Keratinocyte (primary cell): ENCODE data around the gene KIAA1755. TPM values are rescaled to one million over a fixed set of nuclear protein-coding genes. Genes with fewer than 3 reads are reported as not detected.
A peak's percentile ranks its signal among the peaks of the same experiment; 100 is the strongest.

ENCODE experiments used
- DNase-seq: peaks from one replicate; pipeline ENCODE4 v3.0.0-alpha.2; 2011; ENCODE audit warnings: low read depth, missing footprints, low spot score
- FAIRE-seq: peaks from 2 replicates; lab custom pipeline; 2011; peaks lifted over from hg19 to GRCh38; lab: Jason Lieb, UNC
- H2AFZ ChIP-seq: 2 replicates; pipeline ENCODE4 v1.6.0; 2012; ENCODE audit warnings: low read length, control low read depth, inconsistent platforms; ENCODE audit not compliant: control insufficient read depth
- H3K27ac ChIP-seq: 2 replicates; pipeline ENCODE4 v1.5.1; 2011; ENCODE audit warnings: low read length; ENCODE audit not compliant: control insufficient read depth, insufficient read depth
- H3K27me3 ChIP-seq: 3 replicates; pipeline ENCODE4 v1.6.0; 2011; ENCODE audit warnings: low read length; ENCODE audit not compliant: control insufficient read depth, insufficient read depth; ENCODE audit errors: extremely low read depth
- H3K36me3 ChIP-seq, 2 experiments: 2 replicates in 1 of 2; 3 replicates in 1 of 2; pipeline ENCODE4 v1.5.1; 2011; ENCODE audit warnings: low read length in 2 of 2, mild to moderate bottlenecking in 1 of 2; ENCODE audit not compliant: control insufficient read depth in 2 of 2, insufficient read depth in 2 of 2; ENCODE audit errors: extremely low read depth in 1 of 2
- H3K4me1 ChIP-seq: 3 replicates; pipeline ENCODE4 v1.5.1; 2011; ENCODE audit warnings: low read length; ENCODE audit not compliant: control insufficient read depth, insufficient read depth; ENCODE audit errors: extremely low read depth
- H3K4me2 ChIP-seq: 3 replicates; pipeline ENCODE4 v1.6.0; 2011; ENCODE audit warnings: low read depth, low read length; ENCODE audit not compliant: control insufficient read depth, insufficient read depth; ENCODE audit errors: extremely low read depth
- H3K4me3 ChIP-seq, 3 experiments: fragments of 200-600 bp in 1 of 3; sonication (generic) in 1 of 3; 2 replicates in 2 of 3; 3 replicates in 1 of 3; pipeline ENCODE4 v1.5.1; 2011 to 2016; ENCODE audit warnings: low read length in 3 of 3, mild to moderate bottlenecking in 3 of 3, control low read depth in 2 of 3, inconsistent platforms in 1 of 3, low read depth in 1 of 3, mixed read lengths in 1 of 3, mixed run types in 1 of 3, moderate library complexity in 1 of 3; ENCODE audit not compliant: control insufficient read depth in 2 of 3, insufficient read depth in 2 of 3; ENCODE audit errors: extremely low read depth in 1 of 3
- H3K79me2 ChIP-seq: 2 replicates; pipeline ENCODE4 v1.6.0; 2012; ENCODE audit warnings: low read length; ENCODE audit not compliant: control insufficient read depth, insufficient read depth
- H3K9ac ChIP-seq: 3 replicates; pipeline ENCODE4 v1.6.0; 2011; ENCODE audit warnings: low read length; ENCODE audit not compliant: control insufficient read depth, insufficient read depth; ENCODE audit errors: extremely low read depth
- H3K9me1 ChIP-seq: 3 replicates; pipeline ENCODE4 v1.6.0; 2011; ENCODE audit warnings: low read length; ENCODE audit not compliant: control insufficient read depth, insufficient read depth; ENCODE audit errors: extremely low read depth
- H3K9me3 ChIP-seq: 2 replicates; pipeline ENCODE4 v1.5.1; 2012; ENCODE audit warnings: low read depth, low read length; ENCODE audit not compliant: control insufficient read depth
- H4K20me1 ChIP-seq: 3 replicates; pipeline ENCODE4 v1.6.0; 2011; ENCODE audit warnings: low read length; ENCODE audit not compliant: control insufficient read depth, insufficient read depth; ENCODE audit errors: extremely low read depth
- EZH2 ChIP-seq: IDR thresholded peaks from one replicate; pipeline ENCODE4 v1.6.1; 2012; ENCODE audit warnings: inconsistent platforms, mild to moderate bottlenecking, low read length, moderate library complexity
- dilution Hi-C: fragments of 300-500 bp; cut with MboI; formaldehyde crosslinking; loops from one replicate; pipeline ENCODE4 v1.7.0; 2020; ENCODE audit warnings: low sequenced_read_pairs; ENCODE audit not compliant: extremely low pct_ligation_motif_present
- polyA plus RNA-seq, 5 experiments: library from polyadenylated mRNA; depleted of rRNA in 3 of 5; stranded (reverse) in 3 of 5; stranded (forward) in 1 of 5; unstranded in 1 of 5; fragments of >200 nt; gene quantifications; 1 replicate in 1 of 5; 2 replicates in 3 of 5; 3 replicates in 1 of 5; pipeline versions ENCODE4 v1.2.1 to v1.2.3, GENCODE V29; 2011 to 2012; ENCODE audit warnings: missing spikeins in 2 of 5, low read depth in 1 of 5, low replicate concordance in 1 of 5
- TF ChIP-seq, protein P1 (sequence below), 3 experiments: IDR thresholded peaks in 1 of 3; conservative IDR thresholded peaks in 1 of 3; optimal IDR thresholded peaks in 1 of 3; 2 replicates in 2 of 3; 3 replicates in 1 of 3; pipeline versions ENCODE3 to v1.5.1; 2011; ENCODE audit warnings: low read length in 3 of 3, mild to moderate bottlenecking in 3 of 3, moderate library complexity in 2 of 3, control low read depth in 1 of 3, inconsistent platforms in 1 of 3; ENCODE audit not compliant: insufficient read depth in 2 of 3; ENCODE audit errors: extremely low read depth in 1 of 3

KIAA1755 gene
- polyA plus RNA-seq, 1 donor (not counting 4 experiments of a cell fraction or from before 2014, with no cell fraction given), result not detected

DNA sequence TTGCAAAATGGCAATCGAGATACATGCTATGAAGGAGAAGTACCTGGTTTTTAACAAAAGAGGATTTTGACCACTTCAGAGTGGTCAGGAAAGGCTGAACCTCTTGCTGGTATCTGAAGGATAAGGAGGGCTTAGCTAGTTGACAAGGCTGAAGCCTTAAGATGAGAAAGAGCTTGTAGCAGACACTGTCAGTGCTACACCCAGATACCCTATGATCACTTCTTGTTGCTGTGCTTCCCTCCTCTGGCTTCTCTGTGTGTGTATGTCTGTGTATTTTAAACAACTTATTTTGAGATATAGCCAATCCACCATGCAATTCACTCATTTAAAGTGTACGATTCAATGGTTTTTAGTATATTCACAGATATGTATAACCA is 56.6 kb downstream of the KIAA1755 start:
- Histone ChIP-seq H4K20me1 (no peaks in the 10 kb centered on the region), H3K9me3 (no peaks in the 10 kb centered on the region), H3K9ac (no peak overlapping the region), H3K79me2 (no peaks in the 10 kb centered on the region), H3K4me3 (no peak overlapping the region), H3K4me1 (peaks cover 20% of the 10 kb centered on the region), H3K27me3 (no peaks in the 10 kb centered on the region), H2AFZ (no peak overlapping the region), H3K4me2 (no peak overlapping the region), H3K9me1 (no peaks in the 10 kb centered on the region), H3K36me3 (no peaks in the 10 kb centered on the region), H3K27ac (no peak overlapping the region)
- dilution Hi-C loops, result no loop called here
- TF ChIP-seq EZH2, result no peak
- TF ChIP-seq, protein P1, sequence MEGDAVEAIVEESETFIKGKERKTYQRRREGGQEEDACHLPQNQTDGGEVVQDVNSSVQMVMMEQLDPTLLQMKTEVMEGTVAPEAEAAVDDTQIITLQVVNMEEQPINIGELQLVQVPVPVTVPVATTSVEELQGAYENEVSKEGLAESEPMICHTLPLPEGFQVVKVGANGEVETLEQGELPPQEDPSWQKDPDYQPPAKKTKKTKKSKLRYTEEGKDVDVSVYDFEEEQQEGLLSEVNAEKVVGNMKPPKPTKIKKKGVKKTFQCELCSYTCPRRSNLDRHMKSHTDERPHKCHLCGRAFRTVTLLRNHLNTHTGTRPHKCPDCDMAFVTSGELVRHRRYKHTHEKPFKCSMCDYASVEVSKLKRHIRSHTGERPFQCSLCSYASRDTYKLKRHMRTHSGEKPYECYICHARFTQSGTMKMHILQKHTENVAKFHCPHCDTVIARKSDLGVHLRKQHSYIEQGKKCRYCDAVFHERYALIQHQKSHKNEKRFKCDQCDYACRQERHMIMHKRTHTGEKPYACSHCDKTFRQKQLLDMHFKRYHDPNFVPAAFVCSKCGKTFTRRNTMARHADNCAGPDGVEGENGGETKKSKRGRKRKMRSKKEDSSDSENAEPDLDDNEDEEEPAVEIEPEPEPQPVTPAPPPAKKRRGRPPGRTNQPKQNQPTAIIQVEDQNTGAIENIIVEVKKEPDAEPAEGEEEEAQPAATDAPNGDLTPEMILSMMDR (optimal IDR thresholded peaks at IDR 0.05 in 1 of 3, IDR thresholded peaks at IDR 0.05 in 1 of 3, conservative IDR thresholded peaks at IDR 0.05 in 1 of 3; ENCODE audit: extremely low read depth in 1 of 3, insufficient read depth in 2 of 3, low read length in 3 of 3), result no peak
- FAIRE-seq (peak; percentile 44), DNase-seq (no peak)

DNA sequence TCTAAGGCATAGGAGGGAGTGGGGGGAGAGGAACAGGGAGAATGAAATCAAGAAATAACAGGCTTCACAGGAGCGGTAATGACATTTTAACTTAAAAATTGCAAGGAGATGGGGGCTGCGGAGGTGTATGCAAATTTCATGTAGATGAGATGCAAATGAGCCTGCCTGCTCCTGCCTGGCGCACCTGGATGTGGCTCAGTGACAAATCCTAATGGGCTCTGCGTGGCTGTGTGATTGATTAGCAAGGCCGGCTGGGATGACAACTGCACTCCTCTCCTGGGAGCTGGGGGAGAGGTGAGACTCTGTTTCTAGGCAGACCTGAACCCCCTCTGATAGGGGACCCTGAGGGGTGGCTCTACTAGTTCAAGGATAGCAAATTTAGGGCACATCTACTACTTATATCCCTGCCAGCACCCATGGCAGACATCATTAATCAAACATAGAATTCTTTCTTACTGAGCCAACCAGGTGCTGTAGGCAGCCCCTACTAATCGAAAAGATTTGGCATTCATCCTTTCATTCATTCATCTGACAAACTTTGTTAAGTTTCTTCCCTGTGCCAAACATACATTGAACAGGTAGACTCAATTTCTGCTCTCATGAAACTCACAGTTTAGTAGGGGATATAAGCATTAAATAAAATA is 57.1 kb downstream of the KIAA1755 start:
- Histone ChIP-seq H2AFZ (no peak overlapping the region), H3K9ac (no peak overlapping the region), H3K36me3 (no peaks in the 10 kb centered on the region), H3K9me3 (no peaks in the 10 kb centered on the region), H3K4me2 (no peak overlapping the region), H3K27ac (no peak overlapping the region), H3K79me2 (no peaks in the 10 kb centered on the region), H3K4me1 (peaks cover 25% of the 10 kb centered on the region), H3K27me3 (no peaks in the 10 kb centered on the region), H4K20me1 (no peaks in the 10 kb centered on the region), H3K9me1 (no peaks in the 10 kb centered on the region), H3K4me3 (no peak overlapping the region)
- DNase-seq (no peak), FAIRE-seq (no peak)
- dilution Hi-C loops, result no loop called here
- TF ChIP-seq, protein P1 (optimal IDR thresholded peaks at IDR 0.05 in 1 of 3, IDR thresholded peaks at IDR 0.05 in 1 of 3, conservative IDR thresholded peaks at IDR 0.05 in 1 of 3; ENCODE audit: extremely low read depth in 1 of 3, insufficient read depth in 2 of 3, low read length in 3 of 3), result no peak
- TF ChIP-seq EZH2, result no peak
